Head of caudate nucleus (tissue), 42 donors: Measurements from ENCODE around the gene SSBP2.

Experiments used
- DNase-seq, 42 donors: peaks; one replicate each; pipeline versions ENCODE4 v3.0.0 to v3.0.0-alpha.2; 2020 to 2021; ENCODE audit warnings: mixed read lengths in 7 of 42
- intact Hi-C: fragments of 100-400 bp; cut with DNase I; formaldehyde crosslinking; loops from one replicate; pipeline ENCODE4 v1.15.0; 2022

The SSBP2 gene

GRCh38 chr5:81751009-81751835, at the start of gene SSBP2:
Gene SSBP2, minus strand, starts transcription at chr5:81751097. Its CDS starts 55 bp downstream, at chr5:81751042.
- intact Hi-C loops, result loop anchor here (1.0 to 10.0 kb wide), 5 partner anchors 36 to 414 kb away; no protein-coding TSS in a partner anchor
- DNase-seq, result peak; percentile 97 to 100 (median 100)

GRCh38 chr5:81795666-81796065, 44.8 kb upstream of the SSBP2 start:
- DNase-seq, result no peak
- intact Hi-C loops, result no loop called here

- intact Hi-C loops, result no loop called here
- DNase-seq, result no peak
These were observed 43.3 kb upstream of the SSBP2 start for GRCh38 chr5:81794226-81794625.

GRCh38 chr5:81790336-81790735, 39.4 kb upstream of the SSBP2 start:
- intact Hi-C loops, result no loop called here
- DNase-seq, result no peak

- DNase-seq, result no peak
- intact Hi-C loops, result loop anchor here (2.0 to 5.0 kb wide), 2 partner anchors 37 to 62 kb away; partner anchors contain the start of gene SSBP2
These were observed 38.1 kb upstream of the SSBP2 start for GRCh38 chr5:81789033-81789432.

- no peak for DNase-seq
- intact Hi-C loops, result loop anchor here (2.0 to 5.0 kb wide), 2 partner anchors 36 to 62 kb away; partner anchors contain the start of gene SSBP2
These were observed 37.4 kb upstream of the SSBP2 start for GRCh38 chr5:81788329-81788728.

GRCh38 chr5:81787474-81788242, 36.8 kb upstream of the SSBP2 start:
- DNase-seq, result peak in 31 of 42 donors; percentile 19 to 78 (median 53)
- intact Hi-C loops, result loop anchor here (2.0 to 5.0 kb wide), 2 partner anchors 35 to 63 kb away; partner anchors contain the start of gene SSBP2

- DNase-seq, result no peak
- intact Hi-C loops, result loop anchor here (5.0 kb wide), 1 partner anchor 35 kb away; the partner anchor contains the start of gene SSBP2
These were observed 36.1 kb upstream of the SSBP2 start for GRCh38 chr5:81786991-81787390.

GRCh38 chr5:81786496-81786895, 35.6 kb upstream of the SSBP2 start:
- no peak for DNase-seq
- intact Hi-C loops, result loop anchor here (5.0 kb wide), 1 partner anchor 34 kb away; the partner anchor contains the start of gene SSBP2

- intact Hi-C loops, result loop anchor here (5.0 kb wide), 1 partner anchor 33 kb away; the partner anchor contains the start of gene SSBP2
- DNase-seq, result no peak
These were observed 34.4 kb upstream of the SSBP2 start for GRCh38 chr5:81785322-81785721.

- intact Hi-C loops, result no loop called here
- DNase-seq, result peak in 15 of 42 donors; percentile 15 to 42 (median 28)
These were observed 32.5 kb upstream of the SSBP2 start for GRCh38 chr5:81783401-81783800.

GRCh38 chr5:81782811-81783210, 31.9 kb upstream of the SSBP2 start:
- intact Hi-C loops, result no loop called here
- no peak for DNase-seq

- DNase-seq, result no peak
- intact Hi-C loops, result no loop called here
These were observed 29.0 kb upstream of the SSBP2 start for GRCh38 chr5:81779916-81780266.

- intact Hi-C loops, result no loop called here
- DNase-seq, result peak in 40 of 42 donors; percentile 10 to 71 (median 38)
These were observed 28.4 kb upstream of the SSBP2 start for GRCh38 chr5:81779125-81779915.

GRCh38 chr5:81778642-81779041, 27.7 kb upstream of the SSBP2 start:
- intact Hi-C loops, result no loop called here
- DNase-seq, result no peak

- DNase-seq, result no peak
- intact Hi-C loops, result no loop called here
These were observed 25.4 kb upstream of the SSBP2 start for GRCh38 chr5:81776258-81776657.

- intact Hi-C loops, result no loop called here
These were observed 23.5 kb upstream of the SSBP2 start for GRCh38 chr5:81774374-81774773.

GRCh38 chr5:81773574-81773973, 22.7 kb upstream of the SSBP2 start:
- no peak for DNase-seq
- intact Hi-C loops, result no loop called here

More at GRCh38 chr5:81774374-81774773, 23.5 kb upstream of the SSBP2 start:
- DNase-seq, result no peak

GRCh38 chr5:81773161-81773560, 22.3 kb upstream of the SSBP2 start:
- no peak for DNase-seq
- intact Hi-C loops, result no loop called here
